Measurements from ENCODE around the gene USF2. TPM values are rescaled to one million over a fixed set of nuclear protein-coding genes. Genes with fewer than 3 reads are reported as not detected.

USF2 gene
- total RNA-seq, 3 donors from 2014 or later: 94.5 to 131 (median 116) TPM

GRCh38 chr19:35310811-35311465 lies 42.2 kb downstream of the USF2 start:
- no peak for DNase-seq
- H3K4me1 ChIP-seq (ENCODE audit: low read depth): no peaks in the 10 kb centered on the region
- no peaks in the 10 kb centered on the region for H3K9me3 ChIP-seq
- H3K36me3 ChIP-seq (ENCODE audit: low read depth): no peaks in the 10 kb centered on the region
- H3K4me3 ChIP-seq: no peak overlapping the region
- no peak for TF ChIP-seq CTCF (IDR thresholded peaks at IDR 0.05)
- ATAC-seq: no peak
- intact Hi-C loops (cut with DNase I, micrococcal nuclease): no loop called here

DNA sequence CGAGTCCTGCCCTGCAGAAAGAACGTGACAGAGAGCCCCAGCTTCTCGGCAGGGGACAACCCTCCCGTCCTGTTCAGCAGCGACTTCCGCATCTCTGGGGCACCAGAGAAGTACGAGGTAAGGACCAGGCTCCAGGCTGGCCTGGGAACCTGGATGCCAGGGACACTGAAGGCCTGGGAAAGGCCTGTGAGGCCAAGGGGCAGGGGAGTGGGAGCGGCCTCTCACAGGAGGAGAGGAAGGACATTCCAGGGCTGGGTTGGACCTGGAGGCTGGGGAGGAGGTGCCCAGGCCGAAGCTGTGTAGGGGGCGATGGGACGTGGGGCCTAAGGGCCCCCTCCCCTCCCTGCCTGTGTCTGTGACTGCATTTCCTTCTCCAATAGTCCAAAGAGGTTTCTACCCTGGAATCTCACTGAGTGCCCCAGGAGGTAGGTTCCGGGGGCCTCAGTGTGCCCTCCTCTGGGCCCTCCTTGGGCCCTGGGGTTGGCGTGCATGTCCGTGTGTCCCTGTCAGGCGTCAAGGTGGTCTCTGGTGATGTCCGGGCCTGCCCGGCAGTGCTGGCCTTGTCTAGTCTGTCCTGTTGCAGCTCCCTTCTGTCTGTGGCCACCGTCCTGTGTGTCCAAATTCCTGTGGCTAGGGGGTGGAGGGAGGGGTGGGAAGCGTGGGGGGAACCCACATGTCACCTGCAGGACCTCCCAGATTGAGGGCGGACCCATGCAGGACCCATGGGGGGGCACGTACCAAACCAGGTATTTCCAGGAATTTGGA lies 43.3 kb downstream of the USF2 start:
- H3K4me3 ChIP-seq: no peak overlapping the region
- no peaks in the 10 kb centered on the region for H3K36me3 ChIP-seq (ENCODE audit: low read depth)
- DNase-seq (no peak), ATAC-seq (no peak)
- intact Hi-C loops (cut with DNase I, micrococcal nuclease): no loop called here
- no peak for TF ChIP-seq CTCF (IDR thresholded peaks at IDR 0.05)
- H3K4me1 ChIP-seq (ENCODE audit: low read depth): no peaks in the 10 kb centered on the region
- no peaks in the 10 kb centered on the region for H3K9me3 ChIP-seq

DNA sequence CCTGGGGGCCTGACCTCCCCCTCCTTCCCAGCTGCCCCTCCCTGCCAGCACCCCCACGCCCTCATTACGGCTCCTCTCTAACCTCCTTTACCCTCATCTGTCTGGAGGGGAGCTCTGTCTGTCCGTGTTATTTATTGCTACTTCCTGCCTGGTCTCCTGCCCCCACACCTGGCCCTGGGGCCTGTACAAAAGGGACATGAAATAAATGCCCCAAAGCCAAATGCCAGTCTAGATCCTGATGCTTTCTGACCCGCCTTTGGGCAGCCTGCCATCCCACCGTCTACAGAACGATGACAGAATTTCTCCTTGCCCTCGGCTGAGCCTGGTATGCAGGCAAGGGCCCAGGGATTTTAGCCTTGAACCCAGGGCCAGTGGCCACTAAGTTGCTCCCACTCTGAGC lies 44.8 kb downstream of the USF2 start:
- no peak for TF ChIP-seq CTCF (IDR thresholded peaks at IDR 0.05)
- intact Hi-C loops (cut with DNase I, micrococcal nuclease): no loop called here
- Histone ChIP-seq H3K36me3 (ENCODE audit: low read depth) (no peaks in the 10 kb centered on the region), H3K4me3 (no peak overlapping the region), H3K9me3 (no peaks in the 10 kb centered on the region), H3K4me1 (ENCODE audit: low read depth) (no peaks in the 10 kb centered on the region)
- DNase-seq (peak in 1 of 3 donors; percentile 41), ATAC-seq (no peak)

DNA sequence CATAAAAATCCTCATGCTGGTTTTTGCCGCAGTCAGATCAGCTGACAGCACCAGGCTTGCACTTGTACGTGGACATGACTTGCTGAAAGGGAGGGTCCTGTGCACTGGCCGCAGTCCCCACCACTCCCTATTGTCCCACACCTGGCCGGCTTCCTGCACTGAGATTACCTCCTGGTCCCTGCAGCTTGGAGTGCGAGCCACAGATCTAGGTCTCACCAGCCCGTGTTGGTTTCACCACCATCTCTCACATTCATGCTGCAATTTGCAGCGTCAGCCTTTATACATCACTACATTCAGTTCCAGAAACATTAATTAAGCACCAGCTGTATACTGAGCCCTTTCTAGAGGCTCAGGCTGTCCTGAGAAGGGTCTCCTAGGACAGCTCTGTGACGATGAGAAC lies 45.3 kb downstream of the USF2 start:
- no peak for TF ChIP-seq CTCF (IDR thresholded peaks at IDR 0.05)
- ATAC-seq (no peak), DNase-seq (peak in 1 of 3 donors; percentile 23)
- no peak overlapping the region for H3K4me3 ChIP-seq
- H3K9me3 ChIP-seq: no peaks in the 10 kb centered on the region
- intact Hi-C loops (cut with DNase I, micrococcal nuclease): no loop called here
- no peaks in the 10 kb centered on the region for H3K36me3 ChIP-seq (ENCODE audit: low read depth)
- no peaks in the 10 kb centered on the region for H3K4me1 ChIP-seq (ENCODE audit: low read depth)

DNA sequence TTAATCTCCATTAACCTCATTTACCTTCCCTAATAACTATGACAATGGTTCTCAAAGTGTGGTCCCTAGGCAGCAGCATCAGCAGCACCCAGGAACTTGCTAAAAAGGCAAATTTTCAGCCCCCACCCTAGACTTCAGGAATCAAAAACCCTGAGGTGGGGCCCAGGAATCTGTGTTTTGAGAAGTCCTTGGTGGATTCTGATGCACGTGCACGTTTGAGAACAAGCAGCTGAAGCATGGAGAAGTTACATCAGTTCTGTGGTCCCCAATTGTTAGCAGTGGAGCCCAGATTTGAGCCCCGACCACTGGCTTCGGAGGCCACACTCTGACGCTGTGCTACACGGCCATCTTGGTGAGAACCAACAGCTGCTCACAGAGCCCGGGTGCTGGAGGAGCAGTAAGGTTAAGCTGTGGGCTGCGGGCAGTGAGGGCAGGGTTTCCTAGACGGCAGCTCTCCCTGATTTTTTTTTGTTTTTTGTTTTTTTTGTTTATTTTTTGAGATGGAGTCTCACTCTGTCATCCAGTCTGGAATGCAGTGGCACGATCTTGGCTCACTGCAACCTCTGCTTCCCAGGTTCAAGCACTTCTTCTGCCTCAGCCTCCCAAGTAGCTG lies 46.2 kb downstream of the USF2 start:
- Histone ChIP-seq H3K4me3 (no peak overlapping the region), H3K9me3 (no peaks in the 10 kb centered on the region), H3K36me3 (ENCODE audit: low read depth) (no peaks in the 10 kb centered on the region), H3K4me1 (ENCODE audit: low read depth) (no peaks in the 10 kb centered on the region)
- intact Hi-C loops (cut with DNase I, micrococcal nuclease): no loop called here
- ATAC-seq (no peak), DNase-seq (peak in 1 of 3 donors; percentile 37)
- TF ChIP-seq CTCF (IDR thresholded peaks at IDR 0.05): no peak

Data from mucosa of descending colon (tissue), 3 donors.